SU-DHL-6 (cell line): ENCODE data around the gene VANGL2.

Experiments
- EZH2phosphoT487 ChIP-seq: fragments of 200-600 bp; sonication (generic), shearing (Covaris generic); conservative IDR thresholded peaks from 2 replicates; pipeline ENCODE4 v1.6.1; 2018; ENCODE audit warnings: mild to moderate bottlenecking, antibody characterized with exemption, low read length, moderate library complexity, mixed read lengths
- TF ChIP-seq, protein P1 (sequence below): fragments of 200-600 bp; sonication (generic); IDR thresholded peaks from one replicate; pipeline ENCODE4 v1.5.1; 2017; ENCODE audit warnings: antibody characterized with exemption, mild to moderate bottlenecking, low read length, moderate library complexity; ENCODE audit not compliant: insufficient read depth, poor library complexity, severe bottlenecking

- TF ChIP-seq, protein P1, sequence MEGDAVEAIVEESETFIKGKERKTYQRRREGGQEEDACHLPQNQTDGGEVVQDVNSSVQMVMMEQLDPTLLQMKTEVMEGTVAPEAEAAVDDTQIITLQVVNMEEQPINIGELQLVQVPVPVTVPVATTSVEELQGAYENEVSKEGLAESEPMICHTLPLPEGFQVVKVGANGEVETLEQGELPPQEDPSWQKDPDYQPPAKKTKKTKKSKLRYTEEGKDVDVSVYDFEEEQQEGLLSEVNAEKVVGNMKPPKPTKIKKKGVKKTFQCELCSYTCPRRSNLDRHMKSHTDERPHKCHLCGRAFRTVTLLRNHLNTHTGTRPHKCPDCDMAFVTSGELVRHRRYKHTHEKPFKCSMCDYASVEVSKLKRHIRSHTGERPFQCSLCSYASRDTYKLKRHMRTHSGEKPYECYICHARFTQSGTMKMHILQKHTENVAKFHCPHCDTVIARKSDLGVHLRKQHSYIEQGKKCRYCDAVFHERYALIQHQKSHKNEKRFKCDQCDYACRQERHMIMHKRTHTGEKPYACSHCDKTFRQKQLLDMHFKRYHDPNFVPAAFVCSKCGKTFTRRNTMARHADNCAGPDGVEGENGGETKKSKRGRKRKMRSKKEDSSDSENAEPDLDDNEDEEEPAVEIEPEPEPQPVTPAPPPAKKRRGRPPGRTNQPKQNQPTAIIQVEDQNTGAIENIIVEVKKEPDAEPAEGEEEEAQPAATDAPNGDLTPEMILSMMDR = no peak
- no peak for TF ChIP-seq EZH2phosphoT487
Measured at GRCh38 chr1:160352555-160352954, 47.8 kb upstream of the VANGL2 start.
